ENCODE measurements around the gene RNF169.

RNF169 gene

GRCh38 chr11:74809801-74810200, 61.2 kb downstream of the RNF169 start:
- H3K36me3 ChIP-seq (ENCODE audit: insufficient read depth, low read length) = peaks cover 49% of the 10 kb centered on the region
- H2AFZ ChIP-seq (ENCODE audit: low read depth, low read length) = no peak overlapping the region
- no peaks in the 10 kb centered on the region for H3K27me3 ChIP-seq (ENCODE audit: insufficient read depth, low read length, poor library complexity)
- no peak overlapping the region for H3K4me2 ChIP-seq (ENCODE audit: insufficient read depth, low read length)
- no peaks in the 10 kb centered on the region for H3K4me1 ChIP-seq (ENCODE audit: insufficient read depth, low read length)
- H3K79me2 ChIP-seq (ENCODE audit: insufficient read depth, low read length) = peaks cover 34% of the 10 kb centered on the region
- H3K9me3 ChIP-seq (ENCODE audit: insufficient read depth, low read length, severe bottlenecking) = no peaks in the 10 kb centered on the region
- H3K4me3 ChIP-seq (ENCODE audit: low read depth in 1 of 2, low read length in 2 of 2) = no peak overlapping the region
- no peak for DNase-seq
- no peak overlapping the region for H3K9ac ChIP-seq (ENCODE audit: low read depth, low read length)
- peaks cover 9% of the 10 kb centered on the region; the same call in 1 of the 2 replicates for H4K20me1 ChIP-seq (ENCODE audit: insufficient read depth, low read length)
- H3K27ac ChIP-seq (ENCODE audit: low read length) = no peak overlapping the region
- no peak for ATAC-seq (ENCODE audit: insufficient read depth, low read depth)
- TF ChIP-seq, protein P1, sequence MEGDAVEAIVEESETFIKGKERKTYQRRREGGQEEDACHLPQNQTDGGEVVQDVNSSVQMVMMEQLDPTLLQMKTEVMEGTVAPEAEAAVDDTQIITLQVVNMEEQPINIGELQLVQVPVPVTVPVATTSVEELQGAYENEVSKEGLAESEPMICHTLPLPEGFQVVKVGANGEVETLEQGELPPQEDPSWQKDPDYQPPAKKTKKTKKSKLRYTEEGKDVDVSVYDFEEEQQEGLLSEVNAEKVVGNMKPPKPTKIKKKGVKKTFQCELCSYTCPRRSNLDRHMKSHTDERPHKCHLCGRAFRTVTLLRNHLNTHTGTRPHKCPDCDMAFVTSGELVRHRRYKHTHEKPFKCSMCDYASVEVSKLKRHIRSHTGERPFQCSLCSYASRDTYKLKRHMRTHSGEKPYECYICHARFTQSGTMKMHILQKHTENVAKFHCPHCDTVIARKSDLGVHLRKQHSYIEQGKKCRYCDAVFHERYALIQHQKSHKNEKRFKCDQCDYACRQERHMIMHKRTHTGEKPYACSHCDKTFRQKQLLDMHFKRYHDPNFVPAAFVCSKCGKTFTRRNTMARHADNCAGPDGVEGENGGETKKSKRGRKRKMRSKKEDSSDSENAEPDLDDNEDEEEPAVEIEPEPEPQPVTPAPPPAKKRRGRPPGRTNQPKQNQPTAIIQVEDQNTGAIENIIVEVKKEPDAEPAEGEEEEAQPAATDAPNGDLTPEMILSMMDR (IDR thresholded peaks at IDR 0.05; ENCODE audit: borderline replicate concordance, extremely low read depth, low read length, poor library complexity, severe bottlenecking) = no peak
- no peak for TF ChIP-seq EZH2 (IDR thresholded peaks at IDR 0.05; ENCODE audit: borderline replicate concordance, low read depth, low read length, severe bottlenecking)

- no peaks in the 10 kb centered on the region; the same call in 1 of the 2 replicates for H4K20me1 ChIP-seq (ENCODE audit: insufficient read depth, low read length)
- no peak overlapping the region for H3K4me3 ChIP-seq (ENCODE audit: low read depth in 1 of 2, low read length in 2 of 2)
- TF ChIP-seq, protein P1 (IDR thresholded peaks at IDR 0.05; ENCODE audit: borderline replicate concordance, extremely low read depth, low read length, poor library complexity, severe bottlenecking) = no peak
- no peak for TF ChIP-seq EZH2 (IDR thresholded peaks at IDR 0.05; ENCODE audit: borderline replicate concordance, low read depth, low read length, severe bottlenecking)
- no peak overlapping the region for H3K4me2 ChIP-seq (ENCODE audit: insufficient read depth, low read length)
- H3K4me1 ChIP-seq (ENCODE audit: insufficient read depth, low read length) = no peaks in the 10 kb centered on the region
- H3K27ac ChIP-seq (ENCODE audit: low read length) = no peak overlapping the region
- DNase-seq = no peak
- H3K27me3 ChIP-seq (ENCODE audit: insufficient read depth, low read length, poor library complexity) = no peaks in the 10 kb centered on the region
- H3K79me2 ChIP-seq (ENCODE audit: insufficient read depth, low read length) = peaks cover 8% of the 10 kb centered on the region; the same call in 1 of the 2 replicates
- H2AFZ ChIP-seq (ENCODE audit: low read depth, low read length) = no peak overlapping the region
- H3K36me3 ChIP-seq (ENCODE audit: insufficient read depth, low read length) = peaks cover 87% of the 10 kb centered on the region
- no peaks in the 10 kb centered on the region for H3K9me3 ChIP-seq (ENCODE audit: insufficient read depth, low read length, severe bottlenecking)
- no peak overlapping the region for H3K9ac ChIP-seq (ENCODE audit: low read depth, low read length)
- no peak for ATAC-seq (ENCODE audit: insufficient read depth, low read depth)
Measured at GRCh38 chr11:74815966-74816365, 67.3 kb downstream of the RNF169 start.

- no peak for TF ChIP-seq EZH2 (IDR thresholded peaks at IDR 0.05; ENCODE audit: borderline replicate concordance, low read depth, low read length, severe bottlenecking)
- TF ChIP-seq, protein P1 (IDR thresholded peaks at IDR 0.05; ENCODE audit: borderline replicate concordance, extremely low read depth, low read length, poor library complexity, severe bottlenecking) = no peak
- no peak for DNase-seq
- Histone ChIP-seq H3K79me2 (ENCODE audit: insufficient read depth, low read length) (peaks cover 7% of the 10 kb centered on the region; the same call in 1 of the 2 replicates), H3K4me3 (ENCODE audit: low read depth in 1 of 2, low read length in 2 of 2) (no peak overlapping the region), H3K36me3 (ENCODE audit: insufficient read depth, low read length) (peaks cover 86% of the 10 kb centered on the region), H4K20me1 (ENCODE audit: insufficient read depth, low read length) (no peaks in the 10 kb centered on the region; the same call in 1 of the 2 replicates), H3K9ac (ENCODE audit: low read depth, low read length) (no peak overlapping the region), H3K9me3 (ENCODE audit: insufficient read depth, low read length, severe bottlenecking) (no peaks in the 10 kb centered on the region), H3K27ac (ENCODE audit: low read length) (no peak overlapping the region), H3K4me1 (ENCODE audit: insufficient read depth, low read length) (no peaks in the 10 kb centered on the region), H3K4me2 (ENCODE audit: insufficient read depth, low read length) (no peak overlapping the region), H3K27me3 (ENCODE audit: insufficient read depth, low read length, poor library complexity) (no peaks in the 10 kb centered on the region), H2AFZ (ENCODE audit: low read depth, low read length) (no peak overlapping the region)
- ATAC-seq (ENCODE audit: insufficient read depth, low read depth) = no peak
Measured at GRCh38 chr11:74816664-74817063, 68.0 kb downstream of the RNF169 start.

All from DND-41 (cell line).